Measurements from ENCODE around the gene ZAP70.

GRCh38 chr2:97675430-97676113 is 37.8 kb upstream of the ZAP70 start:
- TF ChIP-seq CTCF (IDR thresholded peaks at IDR 0.05) (no peak), EZH2 (IDR thresholded peaks at IDR 0.05; ENCODE audit: borderline replicate concordance, insufficient read depth, low read depth, low read length, poor library complexity, severe bottlenecking) (no peak)
